ENCODE data around the gene HTD2. TPM values are rescaled to one million over a fixed set of nuclear protein-coding genes. Genes with fewer than 3 reads are reported as not detected.
A peak's percentile ranks its signal among the peaks of the same experiment; 100 is the strongest.

HTD2 gene
- total and polyA plus RNA-seq, 2 of the 4 experiments (the other 2 are of a cell fraction) = 6.4 to 13.3 TPM

- ATAC-seq (ENCODE audit: low read depth) (no peak), DNase-seq (no peak)
- Histone ChIP-seq H2BK5ac (ENCODE audit: low read depth, low read length, poor library complexity, severe bottlenecking) (no peak overlapping the region), H3K9me3 (ENCODE audit: control insufficient read depth, insufficient read depth, low read length) (no peaks in the 10 kb centered on the region), H3K14ac (replicated peaks; ENCODE audit: low read depth, low read length) (peak overlapping the region; percentile 81), H3K4me3 (ENCODE audit: insufficient read depth, low read depth, low read length) (no peak overlapping the region), H3K9me1 (ENCODE audit: insufficient read depth, low read length) (peaks cover 9% of the 10 kb centered on the region), H3K23ac (ENCODE audit: low read depth, low read length) (no peak overlapping the region), H3K18ac (ENCODE audit: low read depth, low read length) (peak overlapping the region; percentile 67), H3K4me1 (ENCODE audit: control insufficient read depth, insufficient read depth, low read length) (peaks cover 15% of the 10 kb centered on the region), H3K27ac (ENCODE audit: insufficient read depth, low read length) (peak overlapping the region; percentile 60; the same call in 1 of the 2 replicates), H3K56ac (ENCODE audit: extremely low read depth, insufficient read depth, low read length) (no peak overlapping the region), H3K27me3 (ENCODE audit: control insufficient read depth, insufficient read depth, low read length) (no peaks in the 10 kb centered on the region), H3K4me2 (ENCODE audit: low read depth, low read length) (no peak overlapping the region), H2AK9ac (replicated peaks; ENCODE audit: low read depth, low read length, poor library complexity) (no peak overlapping the region), H4K8ac (ENCODE audit: low read depth in 2 of 2, low read length in 2 of 2) (peak overlapping the region in 1 of 2 experiments; percentile 28; a peak in 1 of 4 replicates), H2BK15ac (ENCODE audit: low read depth, low read length) (peak overlapping the region; percentile 36; the same call in 1 of the 3 replicates), H3K79me1 (ENCODE audit: low read depth in 1 of 2, low read length in 2 of 2) (peaks cover 0 to 6% of the 10 kb centered on the region in 2 experiments; a peak in 2 of 4 replicates), H4K20me1 (ENCODE audit: insufficient read depth, low read length) (no peaks in the 10 kb centered on the region), H3K4ac (ENCODE audit: low read depth, low read length) (peak overlapping the region; percentile 80), H3K36me3 (ENCODE audit: control insufficient read depth, insufficient read depth, low read length) (no peaks in the 10 kb centered on the region), H2AFZ (replicated peaks; ENCODE audit: low read length, poor library complexity) (no peak overlapping the region), H3K9ac (ENCODE audit: low read depth, low read length) (no peak overlapping the region), H2AK5ac (ENCODE audit: low read depth, low read length) (peak overlapping the region; percentile 18), H2BK20ac (ENCODE audit: low read depth, low read length) (peak overlapping the region; percentile 43; the same call in 1 of the 2 replicates), H4K91ac (ENCODE audit: insufficient read depth, low read depth, low read length) (peak overlapping the region; percentile 21; the same call in 1 of the 2 replicates), H2BK120ac (ENCODE audit: low read depth, low read length) (peak overlapping the region; percentile 40), H4K5ac (ENCODE audit: low read depth, low read length) (peak overlapping the region; percentile 46)
- ChIA-PET CTCF (interaction anchor here (0.5 to 2.2 kb wide), 2 partner anchors 15 to 165 kb away, joined by 4 to 5 read pairs; partner anchors contain the start of gene KCTD6), POLR2A (ENCODE audit: unreplicated experiment) (no interaction called here)
- intact Hi-C loops (cut with micrococcal nuclease) (no loop called here), dilution Hi-C loops (cut with HindIII; ENCODE audit: low sequenced_read_pairs, unreplicated experiment) (no loop called here), in situ Hi-C loops (cut with MboI; ENCODE audit: low sequenced_read_pairs) (loop anchor here (5.0 to 10.0 kb wide), 3 partner anchors 168 to 298 kb away; partner anchors contain the start of gene KCTD6)
- no TSS peak for BruUV-seq (replicated peaks)
- WGBS, 2 experiments (ENCODE audit: extremely low coverage in 2 of 2, insufficient read length in 1 of 2) = 100% methylated on average over 1 of the region's 8 CpGs; no CpG with 5 or more reads in 1 of the 2 experiments
- no peak for TF ChIP-seq POLR2A (IDR thresholded peaks at IDR 0.05; ENCODE audit: low read depth, low read length)
- no peak for TF ChIP-seq ELK1 (IDR thresholded peaks at IDR 0.05; ENCODE audit: borderline replicate concordance, low read depth, low read length)
- TF ChIP-seq CEBPB (IDR thresholded peaks at IDR 0.05; ENCODE audit: low read depth, low read length) = no peak
- TF ChIP-seq RAD21 (IDR thresholded peaks at IDR 0.05; ENCODE audit: low read length) = no peak
- TF ChIP-seq CTCF (conservative IDR thresholded peaks at IDR 0.05; ENCODE audit: low read depth, low read length) = no peak
- no peak for TF ChIP-seq MXI1 (IDR thresholded peaks at IDR 0.05; ENCODE audit: borderline replicate concordance, low read depth, low read length)
- no peak for TF ChIP-seq USF2 (IDR thresholded peaks at IDR 0.05; ENCODE audit: low read depth, low read length)
- no peak for TF ChIP-seq CHD1 (IDR thresholded peaks at IDR 0.05; ENCODE audit: low read depth, low read length)
- TF ChIP-seq RFX5 (IDR thresholded peaks at IDR 0.05; ENCODE audit: low read depth, low read length) = no peak
- no peak for TF ChIP-seq FOS (IDR thresholded peaks at IDR 0.05; ENCODE audit: low read depth, low read length)
- TF ChIP-seq BHLHE40 (IDR thresholded peaks at IDR 0.05; ENCODE audit: low read depth, low read length) = no peak
- no peak for TF ChIP-seq MAFK (IDR thresholded peaks at IDR 0.05; ENCODE audit: low read depth, low read length)
- TF ChIP-seq RCOR1 (IDR thresholded peaks at IDR 0.05; ENCODE audit: insufficient replicate concordance, low read length) = no peak
- TF ChIP-seq SMC3 (IDR thresholded peaks at IDR 0.05; ENCODE audit: low read depth, low read length) = no peak
- TF ChIP-seq NFE2L2 (IDR thresholded peaks at IDR 0.05; ENCODE audit: low read depth, low read length) = no peak
Observed at GRCh38 chr3:58326267-58326900, 20.1 kb downstream of the HTD2 start.

All from IMR-90 (cell line).